ENCODE results near the gene ARL10.

The ARL10 gene

GRCh38 chr5:176365351-176366231 is at the start of gene ARL10:
ARL10 (plus strand) TSS chr5:176365487; CDS start chr5:176365564, 77 bp downstream.
- DNase-seq (ENCODE audit: low read depth in 3 of 3), result peak in 2 of 3 experiments; percentile 44 to 51

GRCh38 chr5:176317534-176318374 is 47.5 kb upstream of the ARL10 start:
- DNase-seq (ENCODE audit: low read depth in 3 of 3), result no peak

GRCh38 chr5:176319827-176320554 is 45.3 kb upstream of the ARL10 start:
- no peak for DNase-seq (ENCODE audit: low read depth in 3 of 3)

GRCh38 chr5:176320577-176320976 is 44.7 kb upstream of the ARL10 start:
- DNase-seq (ENCODE audit: low read depth in 3 of 3), result no peak

- DNase-seq (ENCODE audit: low read depth in 3 of 3), result no peak
These were observed 31.1 kb upstream of the ARL10 start for GRCh38 chr5:176334031-176334770.

GRCh38 chr5:176337913-176338312 is 27.4 kb upstream of the ARL10 start:
- no peak for DNase-seq (ENCODE audit: low read depth in 3 of 3)

GRCh38 chr5:176339304-176339703 is 26.0 kb upstream of the ARL10 start:
- no peak for DNase-seq (ENCODE audit: low read depth in 3 of 3)

GRCh38 chr5:176341325-176342157 is 23.7 kb upstream of the ARL10 start:
- no peak for DNase-seq (ENCODE audit: low read depth in 3 of 3)

GRCh38 chr5:176342158-176342483 is 23.2 kb upstream of the ARL10 start:
- no peak for DNase-seq (ENCODE audit: low read depth in 3 of 3)

- DNase-seq (ENCODE audit: low read depth in 3 of 3), result no peak
These were observed 22.4 kb upstream of the ARL10 start for GRCh38 chr5:176342766-176343458.

- DNase-seq (ENCODE audit: low read depth in 3 of 3), result no peak
These were observed 14.9 kb upstream of the ARL10 start for GRCh38 chr5:176350416-176350815.

- DNase-seq (ENCODE audit: low read depth in 3 of 3), result no peak
These were observed 13.0 kb upstream of the ARL10 start for GRCh38 chr5:176352116-176352878.

- DNase-seq (ENCODE audit: low read depth in 3 of 3), result no peak
These were observed 11.8 kb upstream of the ARL10 start for GRCh38 chr5:176353533-176353932.

GRCh38 chr5:176355400-176356178 is 9.7 kb upstream of the ARL10 start:
- DNase-seq (ENCODE audit: low read depth in 3 of 3), result no peak

- DNase-seq (ENCODE audit: low read depth in 3 of 3), result no peak
These were observed 9.1 kb upstream of the ARL10 start for GRCh38 chr5:176356179-176356566.

GRCh38 chr5:176359658-176360057 is 5.6 kb upstream of the ARL10 start:
- no peak for DNase-seq (ENCODE audit: low read depth in 3 of 3)

GRCh38 chr5:176360894-176361436 is 4.3 kb upstream of the ARL10 start:
- peak in 1 of 3 experiments; percentile 6 for DNase-seq (ENCODE audit: low read depth in 3 of 3)
